Measurements from ENCODE around the gene PPP1R13B. TPM values are rescaled to one million over a fixed set of nuclear protein-coding genes. Genes with fewer than 3 reads are reported as not detected.

PPP1R13B gene
- total RNA-seq, 1 experiment from 2014 or later, result 3.2 TPM

- in situ Hi-C loops (cut with HindIII; ENCODE audit: low pct_unique_long_range_greater_than_20kb, low sequenced_read_pairs), result no loop called here
- DNase-seq (ENCODE audit: low read depth, low spot score), result no peak
Observed at GRCh38 chr14:103743691-103744090, 103.7 kb downstream of the PPP1R13B start.

- no peak for DNase-seq (ENCODE audit: low read depth, low spot score)
- in situ Hi-C loops (cut with HindIII; ENCODE audit: low pct_unique_long_range_greater_than_20kb, low sequenced_read_pairs), result no loop called here
Observed at GRCh38 chr14:103742499-103743255, 104.7 kb downstream of the PPP1R13B start.

- in situ Hi-C loops (cut with HindIII; ENCODE audit: low pct_unique_long_range_greater_than_20kb, low sequenced_read_pairs), result no loop called here
Observed at GRCh38 chr14:103741876-103742275, 105.5 kb downstream of the PPP1R13B start.

GRCh38 chr14:103740991-103741689 lies 106.2 kb downstream of the PPP1R13B start:
- in situ Hi-C loops (cut with HindIII; ENCODE audit: low pct_unique_long_range_greater_than_20kb, low sequenced_read_pairs), result no loop called here
- DNase-seq (ENCODE audit: low read depth, low spot score), result no peak

More at GRCh38 chr14:103741876-103742275, 105.5 kb downstream of the PPP1R13B start:
- no peak for DNase-seq (ENCODE audit: low read depth, low spot score)

GRCh38 chr14:103739793-103740501 lies 107.4 kb downstream of the PPP1R13B start:
- in situ Hi-C loops (cut with HindIII; ENCODE audit: low pct_unique_long_range_greater_than_20kb, low sequenced_read_pairs), result no loop called here

GRCh38 chr14:103739466-103739792 lies 107.9 kb downstream of the PPP1R13B start:
- no peak for DNase-seq (ENCODE audit: low read depth, low spot score)
- in situ Hi-C loops (cut with HindIII; ENCODE audit: low pct_unique_long_range_greater_than_20kb, low sequenced_read_pairs), result no loop called here

More at GRCh38 chr14:103739793-103740501, 107.4 kb downstream of the PPP1R13B start:
- DNase-seq (ENCODE audit: low read depth, low spot score), result no peak

GRCh38 chr14:103738701-103739451 lies 108.5 kb downstream of the PPP1R13B start:
- DNase-seq (ENCODE audit: low read depth, low spot score), result no peak
- in situ Hi-C loops (cut with HindIII; ENCODE audit: low pct_unique_long_range_greater_than_20kb, low sequenced_read_pairs), result no loop called here

GRCh38 chr14:103738166-103738565 lies 109.2 kb downstream of the PPP1R13B start:
- in situ Hi-C loops (cut with HindIII; ENCODE audit: low pct_unique_long_range_greater_than_20kb, low sequenced_read_pairs), result no loop called here
- DNase-seq (ENCODE audit: low read depth, low spot score), result no peak

GRCh38 chr14:103737432-103738045 lies 109.8 kb downstream of the PPP1R13B start:
- in situ Hi-C loops (cut with HindIII; ENCODE audit: low pct_unique_long_range_greater_than_20kb, low sequenced_read_pairs), result no loop called here
- DNase-seq (ENCODE audit: low read depth, low spot score), result no peak

- DNase-seq (ENCODE audit: low read depth, low spot score), result no peak
- in situ Hi-C loops (cut with HindIII; ENCODE audit: low pct_unique_long_range_greater_than_20kb, low sequenced_read_pairs), result no loop called here
Observed at GRCh38 chr14:103736546-103737431, 110.6 kb downstream of the PPP1R13B start.

GRCh38 chr14:103735815-103736545 lies 111.4 kb downstream of the PPP1R13B start:
- in situ Hi-C loops (cut with HindIII; ENCODE audit: low pct_unique_long_range_greater_than_20kb, low sequenced_read_pairs), result no loop called here
- DNase-seq (ENCODE audit: low read depth, low spot score), result no peak

- DNase-seq (ENCODE audit: low read depth, low spot score), result no peak
- in situ Hi-C loops (cut with HindIII; ENCODE audit: low pct_unique_long_range_greater_than_20kb, low sequenced_read_pairs), result no loop called here
Observed at GRCh38 chr14:103735439-103735814, 111.9 kb downstream of the PPP1R13B start.

GRCh38 chr14:103735022-103735421 lies 112.4 kb downstream of the PPP1R13B start:
- DNase-seq (ENCODE audit: low read depth, low spot score), result no peak
- in situ Hi-C loops (cut with HindIII; ENCODE audit: low pct_unique_long_range_greater_than_20kb, low sequenced_read_pairs), result no loop called here

- no peak for DNase-seq (ENCODE audit: low read depth, low spot score)
- in situ Hi-C loops (cut with HindIII; ENCODE audit: low pct_unique_long_range_greater_than_20kb, low sequenced_read_pairs), result no loop called here
Observed at GRCh38 chr14:103734081-103734888, 113.1 kb downstream of the PPP1R13B start.

- no peak for DNase-seq (ENCODE audit: low read depth, low spot score)
- in situ Hi-C loops (cut with HindIII; ENCODE audit: low pct_unique_long_range_greater_than_20kb, low sequenced_read_pairs), result no loop called here
Observed at GRCh38 chr14:103733651-103734050, 113.7 kb downstream of the PPP1R13B start.

All from SK-MEL-5 (cell line).